Stomach (tissue), 9 donors: Measurements from ENCODE around the gene PROC. TPM values are rescaled to one million over a fixed set of nuclear protein-coding genes. Genes with fewer than 3 reads are reported as not detected.

Experiments
- DNase-seq, 2 donors: peaks; one replicate each; pipeline versions ENCODE4 v3.0.0 to v3.0.0-alpha.2; 2013 to 2019
- H3K27ac ChIP-seq, 5 donors: fragments of 200-600 bp in 4 of 5; sonication (generic) in 4 of 5; one replicate each; pipeline ENCODE4 v1.5.1; 2013 to 2019; ENCODE audit warnings: mild to moderate bottlenecking in 1 of 5, moderate library complexity in 1 of 5
- H3K27me3 ChIP-seq, 3 donors: fragments of 200-600 bp; sonication (generic); one replicate each; pipeline ENCODE4 v1.5.1; 2017 to 2019; ENCODE audit warnings: mixed run types in 1 of 3
- H3K36me3 ChIP-seq, 4 donors: fragments of 200-600 bp; sonication (generic); 1 replicate in 3 of 4; 2 replicates in 1 of 4; pipeline ENCODE4 v1.5.1; 2016 to 2019
- H3K4me1 ChIP-seq, 4 donors: fragments of 200-600 bp; sonication (generic); one replicate each; pipeline ENCODE4 v1.5.1; 2016 to 2019
- H3K4me3 ChIP-seq, 4 donors: fragments of 200-600 bp; sonication (generic) in 3 of 4; one replicate each; pipeline ENCODE4 v1.5.1; 2016 to 2019; ENCODE audit warnings: mild to moderate bottlenecking in 1 of 4
- H3K9me3 ChIP-seq, 4 donors: fragments of 200-600 bp; sonication (generic); one replicate each; pipeline ENCODE4 v1.5.1; 2016 to 2019
- CTCF ChIP-seq, 7 experiments: fragments of 450-650 bp in 4 of 7; fragments of 200-600 bp in 3 of 7; sonication (generic) in 3 of 7; IDR thresholded peaks; one replicate each; pipeline ENCODE4 v1.5.1; 2016 to 2019; ENCODE audit warnings: antibody characterized with exemption in 7 of 7, control low read depth in 2 of 7, mild to moderate bottlenecking in 1 of 7
- EP300 ChIP-seq: sonication (generic); formaldehyde crosslinking; IDR thresholded peaks from one replicate; pipeline ENCODE4 v1.6.1; 2017; ENCODE audit warnings: antibody characterized with exemption
- POLR2A ChIP-seq, 4 donors: fragments of 450-650 bp; IDR thresholded peaks; one replicate each; pipeline ENCODE4 v1.6.1; 2016; ENCODE audit warnings: antibody characterized with exemption in 4 of 4, control low read depth in 2 of 4, mild to moderate bottlenecking in 1 of 4, moderate library complexity in 1 of 4
- POLR2AphosphoS5 ChIP-seq, 3 donors: sonication (generic); formaldehyde crosslinking; IDR thresholded peaks; one replicate each; pipeline ENCODE4 v1.6.1; 2016; ENCODE audit warnings: antibody characterized with exemption in 3 of 3
- WGBS, 5 donors: extraction: QIAGEN DNeasy Blood & Tissue Kit in 3 of 5; methylation state at CpG; one replicate each; pipeline versions ENCODE4 v1.1.5 to v1.1.7; 2013 to 2018; 5-methylcytosine and 5-hydroxymethylcytosine counted together
- intact Hi-C: fragments of 100-400 bp; cut with DNase I; formaldehyde crosslinking; loops from one replicate; pipeline ENCODE4 v1.15.1; 2023; ENCODE audit warnings: low total_unique reads
- polyA plus RNA-seq, 3 donors: library from polyadenylated mRNA; stranded (reverse); fragments of 200-250 nt; gene quantifications; one replicate each; pipeline ENCODE4 v1.2.3, GENCODE V29; 2013
- total RNA-seq, 5 donors: library from RNA; depleted of rRNA; stranded (reverse); fragments of >200 nt; gene quantifications; one replicate each; pipeline versions ENCODE4 v1.1.0 to v1.2.3, GENCODE V29; 2014 to 2016
- donor health status: healthy with polysubstance abuse.
- donor health status: Bipolar disorder and iron deficiency.
- donor health status: healthy.

The PROC gene
- total and polyA plus RNA-seq, 8 donors = 1.2 to 6.8 (median 4.6) TPM; not detected in 1

DNA sequence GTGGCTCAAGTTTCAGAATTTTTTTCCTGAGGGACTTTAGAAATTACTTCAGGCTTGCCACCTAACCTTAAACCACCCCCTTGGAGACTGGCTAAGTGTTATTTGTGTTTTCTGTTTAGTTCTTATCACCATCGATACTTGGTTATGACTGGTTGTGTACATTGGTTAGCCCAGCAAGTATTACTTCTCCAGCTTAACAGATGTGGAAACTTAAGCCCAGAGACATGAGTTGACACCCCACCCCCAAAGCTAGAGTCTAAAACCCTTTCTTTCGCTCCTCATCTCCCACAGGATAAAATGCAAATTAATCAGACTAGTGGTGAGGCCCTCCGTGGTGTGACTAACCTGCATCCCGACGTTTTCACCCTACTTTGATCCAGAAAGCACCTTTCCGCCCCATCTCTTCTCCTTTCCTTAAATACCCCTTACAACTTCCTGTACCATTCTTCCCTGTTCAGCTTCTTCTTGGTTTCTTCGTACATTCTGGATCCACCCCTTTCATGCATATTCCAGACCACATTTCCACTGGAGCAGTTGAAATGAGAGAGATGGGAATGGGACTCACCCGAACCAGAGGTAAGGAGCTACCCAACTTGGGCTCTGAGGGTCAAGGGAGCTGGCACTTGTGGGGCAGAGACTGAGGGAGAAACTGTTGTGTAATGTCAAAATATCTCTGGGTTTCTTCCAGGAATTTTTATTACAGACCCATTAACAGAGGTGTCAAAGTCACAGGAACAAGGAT is 29.6 kb upstream of the PROC start:
- 29 to 41% (median 33%) methylated on average over 8 of the region's 8 CpGs for WGBS, 5 donors
- no peaks in the 10 kb centered on the region for H3K9me3 ChIP-seq
- intact Hi-C loops = no loop called here
- H3K27ac ChIP-seq = peak overlapping the region; percentile 96 to 100 (median 100)
- DNase-seq = no peak
- no peaks in the 10 kb centered on the region for H3K36me3 ChIP-seq
- TF ChIP-seq POLR2AphosphoS5 (IDR thresholded peaks at IDR 0.05) (no peak), CTCF (IDR thresholded peaks at IDR 0.05) (no peak), EP300 (no peak), POLR2A (IDR thresholded peaks at IDR 0.05) (no peak)
- peak overlapping the region; percentile 50 to 99 (median 86) for H3K4me3 ChIP-seq
- H3K27me3 ChIP-seq = no peaks in the 10 kb centered on the region
- peaks cover 18 to 56% (median 34%) of the 10 kb centered on the region in 4 donors for H3K4me1 ChIP-seq

- H3K9me3 ChIP-seq = no peaks in the 10 kb centered on the region
- peak overlapping the region in 1 of 5 donors; percentile 100 for H3K27ac ChIP-seq
Observed at GRCh38 chr2:127389778-127390435, 28.3 kb upstream of the PROC start.

GRCh38 chr2:127392133-127392827 is 25.9 kb upstream of the PROC start:
- Histone ChIP-seq H3K36me3 (no peaks in the 10 kb centered on the region), H3K9me3 (no peaks in the 10 kb centered on the region), H3K4me3 (no peak overlapping the region), H3K27ac (no peak overlapping the region), H3K27me3 (no peaks in the 10 kb centered on the region), H3K4me1 (peaks cover 0 to 22% (median 9%) of the 10 kb centered on the region in 4 donors)
- intact Hi-C loops = no loop called here
- WGBS, 5 donors = 89 to 96% (median 93%) methylated on average over 2 of the region's 2 CpGs
- no peak for DNase-seq
- TF ChIP-seq EP300 = no peak
- TF ChIP-seq POLR2A (IDR thresholded peaks at IDR 0.05) = no peak
- no peak for TF ChIP-seq POLR2AphosphoS5 (IDR thresholded peaks at IDR 0.05)
- TF ChIP-seq CTCF (IDR thresholded peaks at IDR 0.05) = no peak

More at GRCh38 chr2:127389778-127390435, 28.3 kb upstream of the PROC start:
- TF ChIP-seq POLR2AphosphoS5 (IDR thresholded peaks at IDR 0.05) (no peak), EP300 (no peak), CTCF (IDR thresholded peaks at IDR 0.05) (no peak), POLR2A (IDR thresholded peaks at IDR 0.05) (no peak)
- intact Hi-C loops = no loop called here
- Histone ChIP-seq H3K4me3 (no peak overlapping the region), H3K36me3 (no peaks in the 10 kb centered on the region), H3K27me3 (no peaks in the 10 kb centered on the region), H3K4me1 (peaks cover 14 to 43% (median 28%) of the 10 kb centered on the region in 4 donors)
- DNase-seq = peak in 1 of 2 donors; percentile 44
- WGBS, 5 donors = 77 to 99% (median 82%) methylated on average over 5 of the region's 5 CpGs

GRCh38 chr2:127392828-127393578 is 25.2 kb upstream of the PROC start:
- DNase-seq = no peak
- 90 to 100% (median 96%) methylated on average over 1 of the region's 1 CpG for WGBS, 5 donors
- Histone ChIP-seq H3K9me3 (no peaks in the 10 kb centered on the region), H3K27ac (no peak overlapping the region), H3K4me3 (no peak overlapping the region), H3K4me1 (peaks cover 3 to 28% (median 11%) of the 10 kb centered on the region in 4 donors), H3K27me3 (no peaks in the 10 kb centered on the region), H3K36me3 (no peaks in the 10 kb centered on the region)
- intact Hi-C loops = no loop called here
- no peak for TF ChIP-seq EP300
- no peak for TF ChIP-seq POLR2A (IDR thresholded peaks at IDR 0.05)
